Left renal cortex interstitium (tissue), 4 donors: Measurements from ENCODE around the gene TAF9. TPM values are rescaled to one million over a fixed set of nuclear protein-coding genes. Genes with fewer than 3 reads are reported as not detected.
"Not testable (repeated sequence)": the region's sequence is repeated elsewhere in the genome, so short reads cannot be mapped to it uniquely, and the experiment has no call there.

Source experiments
- DNase-seq, 4 donors: peaks; one replicate each; pipeline ENCODE4 v3.0.0-alpha.2; 2013; ENCODE audit warnings: low read depth in 4 of 4, low spot score in 2 of 4, missing footprints in 1 of 4
- polyA plus RNA-seq, 4 donors: library from polyadenylated mRNA; unstranded; fragments of 120-200 nt; gene quantifications; one replicate each; pipeline ENCODE4 v1.2.1, GENCODE V29; 2013; ENCODE audit not compliant: insufficient read length in 4 of 4

TAF9 gene
- polyA plus RNA-seq, 4 donors: 49.3 to 64.6 (median 52.9) TPM

GRCh38 chr5:69341520-69342161, 27.7 kb downstream of the TAF9 start:
- DNase-seq: no peak

GRCh38 chr5:69335341-69335935, 33.9 kb downstream of the TAF9 start:
- no peak for DNase-seq

- peak; percentile 13 to 73 (median 41) for DNase-seq
Measured at GRCh38 chr5:69334793-69335268, 34.5 kb downstream of the TAF9 start.

GRCh38 chr5:69333668-69334315, 35.5 kb downstream of the TAF9 start:
- DNase-seq: not testable (repeated sequence)

GRCh38 chr5:69331528-69332445, 37.5 kb downstream of the TAF9 start:
- DNase-seq: peak in 3 of 4 donors; percentile 6 to 10 (median 7)

- DNase-seq: no peak
Measured at GRCh38 chr5:69329905-69330489, 39.3 kb downstream of the TAF9 start.

GRCh38 chr5:69326365-69326764, 43.0 kb downstream of the TAF9 start:
- no peak for DNase-seq

GRCh38 chr5:69317391-69317790, 51.9 kb downstream of the TAF9 start:
- DNase-seq: no peak

- DNase-seq: no peak
Measured at GRCh38 chr5:69315972-69316371, 53.3 kb downstream of the TAF9 start.

Other genes with a start within 250 kb of the TAF9 start
- gene CCNB1, start 202.4 kb downstream of the TAF9 start, polyA plus RNA-seq: 10 to 100 TPM; 86.8 to 98.7 (median 88.6) TPM
- 10 to 100 TPM; 22.5 to 24.8 (median 24.3) TPM for gene CENPH, start 179.9 kb downstream of the TAF9 start, polyA plus RNA-seq
- 10 to 100 TPM; 38.7 to 43.0 (median 40.7) TPM for gene CDK7, start 134.6 kb downstream of the TAF9 start, polyA plus RNA-seq
- gene CCDC125, start 36.7 kb downstream of the TAF9 start, polyA plus RNA-seq: 10 to 100 TPM in 3 of 4 donors, 1 to 10 TPM in 1; 9.0 to 14.9 (median 12.7) TPM
- 10 to 100 TPM; 62.8 to 94.8 (median 76.4) TPM for gene AK6, start within 50 bp of the TAF9 start, polyA plus RNA-seq
- 10 to 100 TPM; 35.7 to 40.0 (median 38.3) TPM for gene RAD17, start 298 bp upstream of the TAF9 start, polyA plus RNA-seq
- 10 to 100 TPM; 24.1 to 29.0 (median 27.0) TPM for gene MARVELD2, start 45.6 kb upstream of the TAF9 start, polyA plus RNA-seq
- 10 to 100 TPM; 33.2 to 45.1 (median 39.7) TPM for gene OCLN, start 123.3 kb upstream of the TAF9 start, polyA plus RNA-seq
- gene GTF2H2C, start 190.7 kb upstream of the TAF9 start, polyA plus RNA-seq: 10 to 100 TPM; 20.8 to 72.3 (median 44.4) TPM